Activated T-cell treated with anti-CD3 and anti-CD28 coated beads for 24 hours (primary cell): Measurements from ENCODE around the gene RFC5.
"Not testable (repeated sequence)": the region's sequence is repeated elsewhere in the genome, so short reads cannot be mapped to it uniquely, and the experiment has no call there.

Source experiments
- DNase-seq: peaks from one replicate; pipeline ENCODE4 v3.0.0-alpha.2; 2020; ENCODE audit warnings: low read depth

RFC5 gene

GRCh38 chr12:118052324-118053070, 36.0 kb downstream of the RFC5 start:
- no peak for DNase-seq

GRCh38 chr12:118053071-118053985, 36.8 kb downstream of the RFC5 start:
- no peak for DNase-seq

- peak; percentile 69 for DNase-seq
These were observed 38.6 kb downstream of the RFC5 start for GRCh38 chr12:118055144-118055557.

DNA sequence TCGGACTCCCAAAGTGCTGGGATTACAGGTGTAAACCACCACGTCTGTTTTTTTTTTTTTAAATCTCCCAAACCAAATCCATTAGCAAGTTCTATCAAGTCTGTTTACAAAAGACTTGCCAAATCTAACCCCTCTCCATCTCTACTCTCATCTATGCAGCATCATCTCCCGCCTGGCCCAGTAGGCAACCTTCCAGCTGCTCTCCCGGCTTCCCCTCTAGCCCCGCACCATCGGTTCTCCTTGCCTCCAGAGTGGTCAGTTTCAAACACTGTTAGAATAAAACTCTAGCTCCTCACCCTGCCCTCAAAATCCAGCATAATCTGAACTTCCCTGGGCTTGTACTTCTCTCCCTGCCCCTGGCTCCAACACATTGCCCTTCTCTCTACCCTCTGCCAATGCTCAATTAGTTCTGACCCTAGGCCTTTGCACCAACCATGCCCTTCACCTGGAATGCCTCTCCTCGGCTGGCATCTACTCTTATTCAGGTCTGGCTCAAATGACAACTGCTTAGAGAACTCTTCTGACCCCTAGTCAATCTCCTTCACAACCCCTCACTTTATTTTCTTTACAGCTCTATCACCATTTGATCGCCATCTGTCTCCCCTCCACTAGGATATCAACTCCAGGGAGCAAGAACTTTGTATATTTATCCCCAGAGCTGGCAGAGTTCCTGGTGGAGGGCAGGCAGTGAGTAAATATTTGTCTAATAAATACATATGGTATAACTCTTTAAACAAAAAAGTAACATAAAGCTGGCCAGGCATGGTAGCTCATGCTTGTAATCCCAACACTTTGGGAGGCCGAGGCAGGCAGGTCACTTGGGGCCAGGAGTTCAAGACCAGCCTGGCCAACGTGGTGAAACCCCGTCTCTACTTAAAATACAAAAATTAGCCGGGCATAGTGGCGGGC, 39.6 kb downstream of the RFC5 start:
- no peak for DNase-seq

DNA sequence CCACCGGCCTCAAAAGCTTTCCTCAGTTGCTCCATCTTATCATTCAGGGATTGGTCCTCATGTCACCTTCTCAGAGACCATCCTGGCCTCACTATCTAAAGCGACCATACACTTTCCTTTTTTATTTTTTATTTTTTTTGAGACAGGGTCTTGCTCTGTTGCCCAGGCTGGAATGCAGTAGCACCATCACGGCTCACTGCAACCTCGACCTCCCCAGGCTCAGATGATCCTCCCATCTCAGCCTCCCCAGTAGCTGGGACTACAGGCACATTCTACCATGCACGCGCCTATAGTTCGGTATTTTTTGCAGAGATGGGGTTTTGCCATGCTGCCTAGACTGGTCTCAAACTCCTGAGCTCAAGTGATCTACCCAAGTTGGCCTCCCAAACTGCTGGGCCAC, 41.7 kb downstream of the RFC5 start:
- DNase-seq = no peak

DNA sequence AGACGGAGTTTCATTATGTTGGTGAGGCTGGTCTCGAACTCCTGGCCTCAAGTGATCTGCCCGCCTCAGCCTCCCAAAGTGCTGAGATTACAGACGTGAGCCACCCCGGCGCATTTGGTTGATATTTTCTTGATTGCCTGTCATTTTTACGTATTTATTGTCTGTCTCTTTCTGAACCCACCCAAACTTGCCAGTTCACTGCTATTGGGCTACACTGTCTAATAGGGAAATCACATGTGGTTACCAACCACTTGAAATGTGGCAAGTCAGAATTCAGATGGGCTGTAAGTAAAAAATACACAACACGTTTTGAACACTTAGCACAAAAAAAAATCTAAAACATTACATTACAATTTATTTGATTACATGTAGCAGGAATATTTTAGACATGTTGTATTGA, 42.4 kb downstream of the RFC5 start:
- no peak for DNase-seq

- DNase-seq = no peak
These were observed 43.1 kb downstream of the RFC5 start for GRCh38 chr12:118059341-118060191.

- no peak for DNase-seq
These were observed 44.0 kb downstream of the RFC5 start for GRCh38 chr12:118060301-118061010.

DNA sequence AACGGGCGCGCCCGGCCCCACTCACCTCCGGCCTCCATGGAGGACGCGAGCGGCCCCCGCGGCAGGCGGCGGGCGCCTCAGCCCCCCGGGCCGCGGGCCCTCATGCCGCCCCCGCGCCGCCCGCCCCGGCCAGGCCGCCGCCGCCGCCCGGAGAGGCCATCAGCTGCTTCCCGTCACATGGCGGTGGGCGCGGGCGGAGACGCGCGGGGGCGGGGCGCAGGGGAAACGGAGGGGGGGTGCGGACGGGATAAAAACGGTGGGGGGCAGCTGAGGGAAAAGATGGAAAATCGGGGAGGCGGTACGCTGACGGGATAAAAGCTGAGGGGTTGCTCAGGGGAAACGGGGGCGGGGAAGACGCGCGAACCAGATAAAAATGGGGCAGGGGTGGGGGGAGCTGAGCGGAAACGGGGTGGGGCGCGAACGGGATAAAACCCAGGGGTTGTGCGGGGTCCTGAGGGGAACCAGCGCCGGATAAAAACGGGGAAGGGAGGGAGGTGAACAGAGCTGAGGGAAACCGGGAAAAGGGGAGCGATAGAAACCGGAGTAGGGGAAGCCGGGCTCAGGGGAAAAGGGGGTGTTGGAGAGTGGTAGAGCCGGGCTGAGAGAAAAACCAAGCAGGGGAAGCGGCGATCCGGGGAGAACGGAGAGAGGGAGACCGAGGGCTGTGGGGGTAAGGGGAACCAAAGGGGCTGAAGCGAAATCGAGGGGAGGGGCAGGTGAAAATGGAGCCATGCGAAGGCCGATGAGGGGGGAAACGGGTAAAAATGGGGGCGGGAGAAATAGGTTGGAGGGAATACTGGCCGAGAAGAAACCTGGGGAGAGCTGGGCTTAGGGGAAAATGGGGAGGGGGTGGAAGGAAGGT, 44.7 kb downstream of the RFC5 start, which contains the start of gene WSB2:
TSS of gene WSB2 (minus strand) at position 169 of the 862 bp plus-strand sequence. CDS start at position 38, 131 bp downstream.
- DNase-seq = peak; percentile 43

- DNase-seq = no peak
These were observed 45.7 kb downstream of the RFC5 start for GRCh38 chr12:118061873-118062843.

DNA sequence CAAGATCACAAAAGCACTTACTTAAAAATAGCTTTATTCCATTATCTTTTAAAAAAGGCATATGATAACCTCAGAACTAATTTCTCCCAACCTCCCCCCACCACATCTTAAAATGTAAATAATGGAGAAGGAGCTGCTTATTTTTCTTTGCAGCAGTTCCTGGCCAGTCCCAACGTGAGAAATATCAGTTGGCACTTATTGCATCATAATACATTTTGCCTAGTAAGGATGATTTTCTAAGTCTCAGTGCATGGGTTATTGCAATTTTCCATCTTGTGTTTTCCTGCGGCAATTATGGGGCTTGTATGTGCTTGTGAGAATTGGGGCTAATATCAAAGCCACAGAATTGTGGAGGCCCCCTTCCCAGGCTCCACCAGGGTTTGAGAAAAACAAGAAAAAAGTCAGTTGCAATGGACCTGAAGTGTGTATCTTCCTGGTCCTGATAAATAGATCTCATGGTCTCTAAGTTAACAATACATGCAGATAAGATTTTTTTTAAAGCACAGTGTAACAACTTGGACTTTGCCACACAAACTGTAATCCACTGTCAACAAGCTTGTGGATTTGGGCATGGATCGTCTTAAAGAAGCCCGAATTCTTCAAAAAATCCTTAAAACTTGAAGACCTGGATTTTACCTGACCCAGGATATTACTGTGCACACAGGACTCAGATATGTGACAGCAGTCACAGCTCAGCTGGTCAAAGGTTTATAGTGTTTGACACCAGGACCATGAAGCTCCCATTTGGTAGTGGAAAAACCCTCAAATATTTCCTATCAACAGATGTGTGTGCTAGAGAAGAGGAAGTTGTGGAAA, 47.3 kb downstream of the RFC5 start:
- DNase-seq = no peak

DNA sequence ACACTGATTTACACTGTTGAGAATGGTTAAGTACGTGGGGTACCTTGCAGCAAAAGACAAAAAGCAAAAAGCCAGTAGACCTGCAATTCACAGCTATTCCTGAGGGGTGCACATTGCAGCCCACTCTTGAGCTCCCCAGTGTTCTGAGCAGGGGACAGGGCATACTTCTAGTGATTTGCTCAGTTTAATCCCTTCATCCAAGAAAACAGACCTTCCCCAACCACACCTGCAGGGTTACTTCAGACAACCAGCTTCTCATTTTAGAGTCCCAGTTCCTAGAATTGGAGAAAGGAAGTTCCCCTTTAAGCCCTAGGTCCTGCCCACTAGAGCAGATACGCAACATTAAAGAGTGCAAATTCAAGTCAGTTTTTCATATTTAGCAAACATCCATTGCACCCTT, 48.1 kb downstream of the RFC5 start:
- no peak for DNase-seq

GRCh38 chr12:118065380-118065779, 48.9 kb downstream of the RFC5 start:
- no peak for DNase-seq

- DNase-seq = no peak
These were observed 51.9 kb downstream of the RFC5 start for GRCh38 chr12:118068445-118068844.

GRCh38 chr12:118070650-118071049, 54.1 kb downstream of the RFC5 start:
- no peak for DNase-seq

- DNase-seq = no peak
These were observed 57.3 kb downstream of the RFC5 start for GRCh38 chr12:118073768-118074167.

DNA sequence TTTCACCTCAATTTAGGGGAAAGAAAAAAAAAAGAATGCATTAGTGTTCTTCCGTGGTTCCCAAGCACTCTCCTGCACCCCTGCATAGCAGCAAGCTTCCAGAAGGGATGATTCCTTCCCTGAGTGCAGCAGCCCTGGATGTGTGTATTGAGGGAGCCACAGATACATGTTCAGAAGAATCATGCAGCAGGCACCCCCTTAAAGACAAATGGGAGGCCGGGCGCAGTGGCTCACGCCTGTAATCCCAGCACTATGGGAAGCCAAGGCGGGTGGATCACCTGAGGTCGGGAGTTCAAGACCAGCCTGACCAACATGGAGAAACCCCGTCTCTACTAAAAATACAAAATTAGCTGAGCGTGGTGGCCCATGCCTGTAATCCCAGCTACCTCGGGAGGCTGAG, 65.0 kb downstream of the RFC5 start:
- not testable (repeated sequence) for DNase-seq
